Esophagus muscularis mucosa (tissue), 3 donors: Measurements from ENCODE around the gene TNK2.
"Not testable (repeated sequence)": the region's sequence is repeated elsewhere in the genome, so short reads cannot be mapped to it uniquely, and the experiment has no call there.

Experiments used
- CTCF ChIP-seq, 3 experiments: fragments of 200-600 bp in 2 of 3; fragments of 450-650 bp in 1 of 3; sonication (generic) in 2 of 3; IDR thresholded peaks; one replicate each; pipeline ENCODE4 v1.5.1; 2017 to 2019; ENCODE audit warnings: antibody characterized with exemption in 3 of 3, mild to moderate bottlenecking in 2 of 3, moderate library complexity in 1 of 3
- POLR2A ChIP-seq: fragments of 450-650 bp; IDR thresholded peaks from one replicate; pipeline ENCODE4 v1.6.1; 2017; ENCODE audit warnings: antibody characterized with exemption, moderate library complexity, mild to moderate bottlenecking, low read depth
- POLR2AphosphoS5 ChIP-seq, 2 donors: sonication (generic); formaldehyde crosslinking; IDR thresholded peaks; one replicate each; pipeline ENCODE4 v1.6.1; 2017; ENCODE audit warnings: antibody characterized with exemption in 2 of 2

GRCh38 chr3:195871686-195872085, 36.7 kb downstream of the TNK2 start:
- TF ChIP-seq CTCF (IDR thresholded peaks at IDR 0.05); POLR2A; POLR2AphosphoS5 (IDR thresholded peaks at IDR 0.05): not testable (repeated sequence)
